Choroid plexus epithelial cell (primary cell): ENCODE measurements around the gene UNC13B.

Experiments used
- DNase-seq: peaks from one replicate; pipeline ENCODE4 v3.0.0-alpha.2; 2010; ENCODE audit warnings: low read depth
- H3K4me3 ChIP-seq: 2 replicates; pipeline ENCODE4 v1.5.1; 2011; ENCODE audit warnings: low read depth, mild to moderate bottlenecking, control low read depth, low read length, moderate library complexity
- TF ChIP-seq, protein P1 (sequence below): conservative IDR thresholded peaks from 2 replicates; pipeline ENCODE4 v1.5.1; 2011; ENCODE audit warnings: low read depth, mild to moderate bottlenecking, control low read depth, inconsistent platforms, low read length, moderate library complexity

Gene UNC13B

DNA sequence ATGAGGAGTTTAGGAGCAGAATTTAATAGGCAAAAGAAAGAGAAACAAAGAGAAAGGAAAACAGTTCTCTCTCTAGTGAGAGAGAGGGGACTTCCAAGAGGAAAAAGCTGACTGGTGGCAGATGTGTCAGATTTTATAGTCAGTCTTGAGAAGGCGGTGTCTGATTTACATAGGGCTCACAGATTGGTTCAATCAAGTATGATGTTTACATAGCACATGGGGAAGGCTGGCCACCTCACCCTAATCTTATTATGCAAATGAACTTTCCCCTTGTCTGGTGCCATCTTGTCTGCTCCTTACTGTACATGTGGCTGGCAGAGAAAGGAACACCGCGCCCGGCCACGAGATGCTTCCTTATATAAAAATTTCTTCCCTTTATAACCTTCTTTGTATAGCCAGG lies 24.7 kb downstream of the UNC13B start:
- H3K4me3 ChIP-seq: no peak overlapping the region
- DNase-seq: no peak
- TF ChIP-seq, protein P1, sequence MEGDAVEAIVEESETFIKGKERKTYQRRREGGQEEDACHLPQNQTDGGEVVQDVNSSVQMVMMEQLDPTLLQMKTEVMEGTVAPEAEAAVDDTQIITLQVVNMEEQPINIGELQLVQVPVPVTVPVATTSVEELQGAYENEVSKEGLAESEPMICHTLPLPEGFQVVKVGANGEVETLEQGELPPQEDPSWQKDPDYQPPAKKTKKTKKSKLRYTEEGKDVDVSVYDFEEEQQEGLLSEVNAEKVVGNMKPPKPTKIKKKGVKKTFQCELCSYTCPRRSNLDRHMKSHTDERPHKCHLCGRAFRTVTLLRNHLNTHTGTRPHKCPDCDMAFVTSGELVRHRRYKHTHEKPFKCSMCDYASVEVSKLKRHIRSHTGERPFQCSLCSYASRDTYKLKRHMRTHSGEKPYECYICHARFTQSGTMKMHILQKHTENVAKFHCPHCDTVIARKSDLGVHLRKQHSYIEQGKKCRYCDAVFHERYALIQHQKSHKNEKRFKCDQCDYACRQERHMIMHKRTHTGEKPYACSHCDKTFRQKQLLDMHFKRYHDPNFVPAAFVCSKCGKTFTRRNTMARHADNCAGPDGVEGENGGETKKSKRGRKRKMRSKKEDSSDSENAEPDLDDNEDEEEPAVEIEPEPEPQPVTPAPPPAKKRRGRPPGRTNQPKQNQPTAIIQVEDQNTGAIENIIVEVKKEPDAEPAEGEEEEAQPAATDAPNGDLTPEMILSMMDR: no peak

DNA sequence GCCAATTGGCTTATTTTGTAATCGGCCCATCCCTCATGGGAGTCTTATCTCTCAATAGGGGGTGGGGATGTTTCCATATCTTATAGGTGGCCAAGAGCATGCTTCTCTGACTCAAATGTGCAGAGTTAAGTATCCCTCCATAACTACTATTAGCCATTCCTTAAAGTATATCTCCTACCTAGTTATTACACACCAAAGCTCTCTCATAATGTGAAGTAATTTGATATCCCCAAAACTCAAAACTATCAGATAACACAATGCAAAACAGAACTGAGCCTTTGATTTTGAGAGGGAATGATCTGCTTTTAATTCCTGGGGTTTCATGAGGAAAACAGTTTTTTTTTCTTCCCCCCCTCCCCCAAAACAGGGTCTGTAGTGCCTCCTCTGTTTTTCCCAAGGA lies 28.4 kb downstream of the UNC13B start:
- TF ChIP-seq, protein P1: no peak
- DNase-seq: peak; percentile 5
- H3K4me3 ChIP-seq: no peak overlapping the region

DNA sequence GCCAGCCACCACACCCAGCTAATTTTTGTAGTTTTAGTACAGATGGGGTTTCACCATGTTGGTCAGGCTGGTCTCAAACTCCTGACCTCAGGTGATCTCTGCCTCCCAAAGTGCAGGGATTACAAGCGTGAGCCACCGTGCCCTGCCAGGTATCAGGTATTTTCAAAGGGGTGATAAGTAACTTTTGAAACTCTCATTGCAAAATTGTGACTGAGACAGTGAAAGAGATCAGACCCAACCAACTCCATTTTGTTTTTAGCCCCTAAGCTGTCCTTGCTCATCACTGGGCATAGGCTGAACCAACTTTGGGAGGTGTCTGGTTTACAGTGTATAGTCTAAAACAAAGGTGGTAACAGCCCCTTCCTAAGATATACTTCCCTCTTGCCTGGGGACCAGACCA lies 29.3 kb downstream of the UNC13B start:
- DNase-seq: no peak
- no peak overlapping the region for H3K4me3 ChIP-seq
- TF ChIP-seq, protein P1: no peak

DNA sequence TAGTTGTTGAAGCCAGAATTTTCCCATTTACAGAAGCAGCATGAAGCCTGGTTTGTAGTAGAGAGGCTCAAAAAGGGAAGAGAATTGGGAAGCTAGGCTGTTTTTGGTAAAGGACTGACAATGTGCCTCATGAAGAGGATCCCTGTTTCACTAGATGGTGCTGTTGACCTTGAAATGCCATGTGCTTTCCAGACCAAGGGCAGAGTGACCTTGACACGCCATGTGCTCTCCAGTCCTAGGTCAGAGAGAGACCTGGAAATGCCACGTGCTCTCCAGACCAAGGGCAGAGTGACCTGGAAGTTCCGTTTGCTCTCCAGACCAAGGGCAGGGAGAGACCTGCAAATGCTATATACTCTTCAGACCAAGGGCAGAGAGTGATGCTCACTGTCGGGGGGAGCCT lies 32.0 kb downstream of the UNC13B start:
- TF ChIP-seq, protein P1: peak; percentile 42
- no peak overlapping the region for H3K4me3 ChIP-seq
- DNase-seq: peak; percentile 24

DNA sequence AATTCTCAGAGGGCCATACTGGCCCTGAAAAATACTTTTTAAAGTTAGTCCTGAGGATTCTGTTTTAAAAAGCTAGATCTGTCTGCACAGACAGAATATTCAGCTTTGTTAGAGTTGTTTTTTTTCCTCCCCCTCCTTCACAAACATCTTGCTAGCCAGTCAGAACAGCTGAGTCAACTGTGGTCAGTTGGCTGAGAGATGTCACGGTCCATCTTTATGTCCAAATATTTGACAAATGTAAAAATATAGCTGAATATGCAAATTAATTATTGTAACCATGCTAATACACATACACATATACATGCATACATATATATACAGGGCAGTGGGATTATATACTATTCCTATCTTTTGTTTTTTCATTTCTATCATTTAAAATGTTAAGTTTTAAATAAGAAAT lies 33.9 kb downstream of the UNC13B start:
- H3K4me3 ChIP-seq: no peak overlapping the region
- DNase-seq: peak; percentile 72
- TF ChIP-seq, protein P1: no peak

DNA sequence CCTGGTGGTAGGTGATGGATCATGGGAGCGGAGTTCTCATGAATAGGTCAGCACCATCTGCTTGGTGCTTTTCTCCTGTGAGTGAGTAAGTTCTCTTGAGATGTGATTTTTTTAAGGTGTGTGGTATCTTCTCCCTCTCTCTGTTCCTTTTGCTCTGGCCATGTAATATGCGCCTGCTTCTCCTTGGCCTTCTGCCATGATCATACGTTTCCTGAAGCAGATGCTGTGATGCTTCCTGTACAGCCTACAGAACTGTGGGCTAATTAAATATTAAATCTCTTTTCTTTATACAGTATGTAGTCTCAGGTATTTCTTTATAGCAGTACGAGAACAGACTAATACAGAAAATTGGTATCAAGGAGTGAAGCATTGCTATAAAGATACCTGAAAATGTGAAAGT lies 36.4 kb downstream of the UNC13B start:
- no peak overlapping the region for H3K4me3 ChIP-seq
- no peak for DNase-seq
- TF ChIP-seq, protein P1: no peak

DNA sequence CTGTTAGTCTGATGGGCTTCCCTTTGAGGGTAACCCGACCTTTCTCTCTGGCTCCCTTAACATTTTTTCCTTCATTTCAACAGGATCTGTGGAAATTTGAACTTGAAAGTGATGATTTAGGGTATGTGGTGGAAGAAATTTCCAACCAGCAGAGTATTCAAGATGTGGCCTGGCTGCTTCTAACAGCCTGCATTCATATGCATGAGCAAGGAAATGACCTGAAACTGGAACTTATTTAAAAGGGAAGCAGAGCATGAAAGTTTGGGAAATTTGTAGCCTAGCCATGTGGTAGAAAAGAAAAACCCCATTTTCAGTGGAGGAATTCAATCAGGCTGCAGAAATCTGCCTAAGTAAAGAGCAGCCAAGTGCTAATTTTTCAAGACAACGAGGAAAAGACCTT lies 41.7 kb downstream of the UNC13B start:
- TF ChIP-seq, protein P1: no peak
- DNase-seq: peak; percentile 15
- H3K4me3 ChIP-seq: no peak overlapping the region
